Transverse colon (tissue), 4 donors: ENCODE results near the gene SMYD5. TPM values are rescaled to one million over a fixed set of nuclear protein-coding genes. Genes with fewer than 3 reads are reported as not detected.
A peak's percentile ranks its signal among the peaks of the same experiment; 100 is the strongest.

ENCODE experiments used
- DNase-seq: peaks from one replicate; pipeline ENCODE4 v3.0.0-alpha.2; 2019
- H3K27ac ChIP-seq, 4 donors: fragments of 200-600 bp; sonication (generic); 2 replicates each; pipeline ENCODE4 v1.5.1; 2016 to 2018; ENCODE audit warnings: inconsistent platforms in 4 of 4
- H3K27me3 ChIP-seq: fragments of 200-600 bp; sonication (generic); 2 replicates; pipeline ENCODE4 v1.5.1; 2017; ENCODE audit warnings: inconsistent platforms
- H3K36me3 ChIP-seq, 4 donors: fragments of 200-600 bp; sonication (generic); 2 replicates each; pipeline ENCODE4 v1.5.1; 2017 to 2019; ENCODE audit warnings: inconsistent platforms in 4 of 4
- H3K4me1 ChIP-seq, 4 donors: fragments of 200-600 bp; sonication (generic); 2 replicates each; pipeline ENCODE4 v1.5.1; 2017 to 2020; ENCODE audit warnings: inconsistent platforms in 4 of 4
- H3K4me3 ChIP-seq, 4 donors: fragments of 200-600 bp; sonication (generic); 1 replicate in 1 of 4; 2 replicates in 3 of 4; pipeline versions ENCODE4 v1.5.1 to v1.6.1; 2017 to 2019; ENCODE audit warnings: inconsistent platforms in 4 of 4
- H3K9me3 ChIP-seq, 2 donors: fragments of 200-600 bp; sonication (generic); 2 replicates each; pipeline ENCODE4 v1.5.1; 2017 to 2019; ENCODE audit warnings: inconsistent platforms in 2 of 2
- EP300 ChIP-seq: sonication (generic); formaldehyde crosslinking; IDR thresholded peaks from one replicate; pipeline ENCODE4 v1.6.1; 2017; ENCODE audit warnings: antibody characterized with exemption, low read depth
- POLR2A ChIP-seq: fragments of 450-650 bp; IDR thresholded peaks from one replicate; pipeline ENCODE4 v1.6.1; 2016; ENCODE audit warnings: antibody characterized with exemption, mild to moderate bottlenecking, moderate library complexity
- POLR2AphosphoS5 ChIP-seq, 3 donors: sonication (generic); formaldehyde crosslinking; IDR thresholded peaks; one replicate each; pipeline ENCODE4 v1.6.1; 2016; ENCODE audit warnings: antibody characterized with exemption in 3 of 3
- WGBS, 2 donors: methylation state at CpG; one replicate each; pipeline ENCODE4 v1.1.5; 2018; ENCODE audit warnings: low coverage in 1 of 2; 5-methylcytosine and 5-hydroxymethylcytosine counted together
- in situ Hi-C, 4 donors: fragments of 200-750 bp; cut with MboI; loops; one replicate each; pipeline versions ENCODE4 v1.15.0 to v1.15.1; 2017; ENCODE audit warnings: low sequenced_read_pairs in 3 of 4, low pct_ligation_motif_present in 1 of 4, low pct_unique_long_range_greater_than_20kb in 1 of 4
- intact Hi-C: fragments of 100-400 bp; cut with DNase I; formaldehyde crosslinking; loops from one replicate; pipeline ENCODE4 v1.15.1; 2023; ENCODE audit warnings: low total_unique reads
- total RNA-seq, 4 donors: library from RNA; depleted of rRNA; stranded (reverse); fragments of >200 nt; gene quantifications; one replicate each; pipeline ENCODE4 v1.1.0, GENCODE V29; 2016
- TF ChIP-seq, protein P1 (sequence below), 5 experiments: fragments of 200-600 bp in 3 of 5; fragments of 450-650 bp in 2 of 5; sonication (generic) in 3 of 5; IDR thresholded peaks; 1 replicate in 2 of 5; 2 replicates in 3 of 5; pipeline ENCODE4 v1.5.1; 2016 to 2017; ENCODE audit warnings: antibody characterized with exemption in 5 of 5, inconsistent platforms in 3 of 5, mild to moderate bottlenecking in 2 of 5, moderate library complexity in 1 of 5

The SMYD5 gene
- total RNA-seq, 4 donors from 2014 or later: 6.4 to 16.1 (median 13.4) TPM

DNA sequence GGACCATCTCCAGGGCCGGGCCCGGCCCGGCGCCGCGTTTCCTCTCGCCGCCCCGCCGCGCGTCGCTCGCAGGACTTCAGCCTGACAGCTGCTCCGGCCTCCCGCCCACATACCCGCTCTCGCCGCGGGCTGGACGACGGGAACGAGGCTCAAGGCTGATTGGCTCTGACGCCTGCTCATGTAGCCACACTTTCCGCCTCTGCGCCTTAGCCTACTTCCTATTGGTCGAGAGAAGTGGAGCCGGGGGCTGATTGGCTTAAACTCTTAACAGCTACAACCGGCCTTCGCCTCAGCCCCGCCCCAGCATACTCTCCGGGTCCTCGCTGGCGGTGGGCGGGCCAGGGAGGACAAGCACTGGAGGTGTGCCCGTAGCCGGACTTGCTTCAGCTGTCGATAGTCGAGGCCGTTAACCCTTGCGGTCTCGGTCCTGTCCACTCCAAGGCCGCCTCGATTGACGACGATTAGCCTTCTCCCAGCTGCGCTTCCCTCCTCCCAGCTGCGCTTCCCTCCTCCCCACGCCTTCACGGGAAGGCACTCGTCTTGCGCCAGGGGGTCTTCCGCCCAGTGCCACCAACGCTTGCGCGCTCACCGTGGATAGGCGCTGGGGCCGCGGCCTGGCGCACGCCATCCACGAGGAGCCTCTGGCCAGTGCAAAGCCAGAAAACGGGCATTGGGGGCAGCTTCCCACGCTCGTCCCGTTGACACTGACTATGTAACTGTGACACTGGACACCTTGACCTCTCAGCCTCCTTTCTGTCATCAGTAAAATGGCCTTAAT, 19.3 kb downstream of the SMYD5 start, which contains the start of gene PRADC1:
Gene PRADC1 (minus strand): TSS at position 86 of the 778 bp plus-strand sequence. CDS start 79 bp downstream, at position 7.
- Histone ChIP-seq H3K4me1 (peaks cover 16 to 32% (median 24%) of the 10 kb centered on the region in 4 donors), H3K36me3 (peaks cover 0 to 2% (median 0%) of the 10 kb centered on the region in 4 donors), H3K27me3 (no peaks in the 10 kb centered on the region), H3K9me3 (no peaks in the 10 kb centered on the region), H3K27ac (peak within 1 kb of the TSS; percentile 92 to 99 (median 98)), H3K4me3 (peak within 1 kb of the TSS; percentile 69 to 92 (median 84))
- 0% methylated on average over 36 of the region's 67 CpGs; no CpG with 5 or more reads in 1 of the 2 donors for WGBS, 2 donors
- no peak for TF ChIP-seq EP300
- TF ChIP-seq POLR2AphosphoS5 (IDR thresholded peaks at IDR 0.05): peak; percentile 67 to 86 (median 80)
- TF ChIP-seq POLR2A: peak; percentile 78
- TF ChIP-seq, protein P1, sequence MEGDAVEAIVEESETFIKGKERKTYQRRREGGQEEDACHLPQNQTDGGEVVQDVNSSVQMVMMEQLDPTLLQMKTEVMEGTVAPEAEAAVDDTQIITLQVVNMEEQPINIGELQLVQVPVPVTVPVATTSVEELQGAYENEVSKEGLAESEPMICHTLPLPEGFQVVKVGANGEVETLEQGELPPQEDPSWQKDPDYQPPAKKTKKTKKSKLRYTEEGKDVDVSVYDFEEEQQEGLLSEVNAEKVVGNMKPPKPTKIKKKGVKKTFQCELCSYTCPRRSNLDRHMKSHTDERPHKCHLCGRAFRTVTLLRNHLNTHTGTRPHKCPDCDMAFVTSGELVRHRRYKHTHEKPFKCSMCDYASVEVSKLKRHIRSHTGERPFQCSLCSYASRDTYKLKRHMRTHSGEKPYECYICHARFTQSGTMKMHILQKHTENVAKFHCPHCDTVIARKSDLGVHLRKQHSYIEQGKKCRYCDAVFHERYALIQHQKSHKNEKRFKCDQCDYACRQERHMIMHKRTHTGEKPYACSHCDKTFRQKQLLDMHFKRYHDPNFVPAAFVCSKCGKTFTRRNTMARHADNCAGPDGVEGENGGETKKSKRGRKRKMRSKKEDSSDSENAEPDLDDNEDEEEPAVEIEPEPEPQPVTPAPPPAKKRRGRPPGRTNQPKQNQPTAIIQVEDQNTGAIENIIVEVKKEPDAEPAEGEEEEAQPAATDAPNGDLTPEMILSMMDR (IDR thresholded peaks at IDR 0.05): no peak
- in situ Hi-C loops (loop anchor here in 1 of 4 donors (25.0 kb wide), 1 partner anchor 504 kb away; the partner anchor contains the start of gene TPRKB), intact Hi-C loops (no loop called here)
- DNase-seq: peak; percentile 99

DNA sequence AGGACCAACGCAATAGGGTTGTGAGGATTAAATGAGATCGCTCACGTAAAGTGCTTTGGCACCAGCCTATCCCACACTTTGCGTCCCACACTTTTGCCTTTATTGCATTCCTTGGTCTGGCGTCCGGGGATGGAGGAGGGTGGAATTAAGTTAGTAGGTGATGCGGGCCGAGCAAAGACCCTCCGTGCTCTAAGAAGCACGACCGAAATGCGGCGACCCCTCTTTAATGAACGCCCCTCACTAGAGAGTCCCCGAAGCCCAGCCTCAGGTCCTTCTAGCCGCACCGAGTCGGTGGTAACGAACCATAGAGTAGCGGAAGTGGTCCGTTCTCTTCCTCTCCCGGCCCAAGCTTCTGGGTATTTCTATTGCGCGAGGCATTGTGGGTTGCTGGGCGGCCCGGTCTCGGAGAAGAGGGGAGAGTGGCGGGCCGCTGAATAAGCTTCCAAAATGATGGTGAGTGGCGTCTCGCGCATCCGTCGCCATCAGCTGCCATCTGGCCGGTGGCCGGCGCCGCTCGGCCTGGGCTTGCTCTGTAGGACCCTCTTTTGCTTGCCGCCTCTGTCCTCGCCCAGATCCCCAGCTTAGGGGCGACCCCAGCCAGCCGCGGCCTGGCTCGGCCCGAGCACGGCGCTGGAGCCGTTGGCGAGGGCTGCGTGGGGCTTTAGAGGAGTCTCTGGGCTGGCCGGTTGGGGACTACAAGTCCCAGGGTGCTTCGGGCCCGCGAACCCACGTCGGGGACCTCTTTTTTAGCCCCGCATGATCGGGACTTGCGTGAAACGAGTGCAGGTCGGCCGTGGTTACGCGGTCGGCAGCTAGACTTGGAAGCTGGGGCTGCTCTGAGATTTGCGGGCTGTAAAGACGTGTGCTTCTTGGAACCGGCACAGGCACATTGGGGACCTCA, 20.1 kb downstream of the SMYD5 start, which contains the start of gene CCT7:
Gene CCT7 (plus strand): TSS at position 377 of the 901 bp plus-strand sequence. CDS start 71 bp downstream, at position 448.
- in situ Hi-C loops: loop anchor here in 1 of 4 donors (25.0 kb wide), 1 partner anchor 503 kb away; the partner anchor contains the start of gene TPRKB
- WGBS, 2 donors: 0 to 1% methylated on average over 12 to 60 of the region's 69 CpGs
- H3K4me1 ChIP-seq: peaks cover 16 to 38% (median 27%) of the 10 kb centered on the region in 4 donors
- peak; percentile 91 for DNase-seq
- H3K4me3 ChIP-seq: peak within 1 kb of the TSS; percentile 69 to 92 (median 81)
- peak within 1 kb of the TSS; percentile 92 to 99 (median 98) for H3K27ac ChIP-seq
- no peaks in the 10 kb centered on the region for H3K9me3 ChIP-seq
- H3K36me3 ChIP-seq: no peaks in the 10 kb centered on the region
- intact Hi-C loops: no loop called here
- TF ChIP-seq POLR2A: peak; percentile 76
- peak; percentile 66 to 89 (median 83) for TF ChIP-seq POLR2AphosphoS5 (IDR thresholded peaks at IDR 0.05)
- TF ChIP-seq, protein P1 (IDR thresholded peaks at IDR 0.05): no peak
- H3K27me3 ChIP-seq: no peaks in the 10 kb centered on the region

DNA sequence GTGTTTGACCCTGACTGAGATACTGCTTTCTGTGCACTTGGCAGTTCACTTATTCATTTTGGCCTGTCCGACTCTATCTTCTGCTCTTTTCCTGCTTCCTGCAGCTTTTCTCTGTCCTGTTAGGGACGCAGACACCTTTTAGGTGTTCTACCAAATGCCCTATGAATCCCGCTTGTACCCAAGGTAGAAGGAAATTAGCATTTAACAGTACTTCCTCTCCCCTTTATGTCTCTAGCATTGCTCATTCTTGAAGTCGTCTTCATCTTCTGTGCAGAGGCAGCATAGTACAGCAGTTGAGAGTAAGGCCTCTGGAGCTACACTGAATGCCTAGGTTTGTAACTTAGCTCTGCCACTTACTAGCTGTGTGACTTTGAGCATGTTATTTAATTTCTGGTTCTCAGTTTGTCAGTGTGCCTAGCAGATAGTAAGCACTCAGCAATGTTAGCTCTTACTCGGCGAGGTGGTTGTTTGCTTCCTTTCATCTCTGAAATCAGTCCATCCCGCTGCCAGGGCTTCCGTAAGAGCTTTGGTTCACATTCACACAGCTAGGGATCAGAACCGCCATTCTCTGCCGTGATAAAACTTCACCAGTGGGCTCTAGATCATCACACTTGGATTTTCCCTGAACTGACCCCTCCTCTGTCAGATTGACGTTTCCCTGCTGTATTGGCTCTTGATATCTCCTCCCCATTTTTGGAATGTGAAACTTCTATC, 21.4 kb downstream of the SMYD5 start:
- Histone ChIP-seq H3K9me3 (no peaks in the 10 kb centered on the region), H3K27ac (peak overlapping the region in 3 of 4 donors; percentile 92 to 99 (median 98)), H3K4me3 (peak overlapping the region in 2 of 4 donors; percentile 82 to 92), H3K36me3 (peaks cover 0 to 10% (median 2%) of the 10 kb centered on the region in 4 donors), H3K27me3 (no peaks in the 10 kb centered on the region), H3K4me1 (peaks cover 16 to 38% (median 27%) of the 10 kb centered on the region in 4 donors)
- DNase-seq: no peak
- 43 to 54% methylated on average over 2 to 11 of the region's 11 CpGs for WGBS, 2 donors
- intact Hi-C loops (no loop called here), in situ Hi-C loops (loop anchor here in 1 of 4 donors (25.0 kb wide), 1 partner anchor 502 kb away; the partner anchor contains the start of gene TPRKB)
- TF ChIP-seq, protein P1 (IDR thresholded peaks at IDR 0.05): no peak
- no peak for TF ChIP-seq POLR2AphosphoS5 (IDR thresholded peaks at IDR 0.05)
- no peak for TF ChIP-seq EP300
- TF ChIP-seq POLR2A: no peak
